Left colon (tissue), 2 donors: ENCODE data around the gene RTP2. TPM values are rescaled to one million over a fixed set of nuclear protein-coding genes. Genes with fewer than 3 reads are reported as not detected.

Experiments used
- ATAC-seq: fragments of 200-7000 bp; cut with Tn5 transposase; one replicate; pipeline ENCODE4 v1.9.1; 2020; ENCODE audit warnings: mild to moderate bottlenecking, moderate library complexity
- DNase-seq, 2 donors: peaks; one replicate each; pipeline ENCODE4 v3.0.0-alpha.2; 2020
- intact Hi-C, 2 donors: fragments of 100-400 bp; cut with DNase I in 1 of 2; cut with micrococcal nuclease in 1 of 2; formaldehyde crosslinking; loops; one replicate each; pipeline versions ENCODE4 v1.11.2 to v1.14.0; 2022; cut with DNase I, micrococcal nuclease
- long read RNA-seq: library from polyadenylated mRNA; unstranded; transcript quantifications from one replicate; pipeline ENCODE4 v2.0.0, GENCODE V29; 2021
- total RNA-seq, 2 donors: library from RNA; stranded (reverse); fragmentation: NEBNext Ultra II Directional; extraction: Animal tissue kit (Norgen Biotek cat#: 25700); gene quantifications; one replicate each; pipeline ENCODE4 v1.2.1, GENCODE V29; 2021
- donor health status: DM: no; HTN: no; CAD: no.
- donor health status: DM: yes; HTN: yes; CAD: no.

Gene RTP2
- total RNA-seq = not detected
- long read RNA-seq = 0 reads

- DNase-seq (no peak), ATAC-seq (no peak)
- intact Hi-C loops = no loop called here
Observed at GRCh38 chr3:187702507-187703033, at the start of gene RTP2. Gene RTP2, minus strand, starts transcription at chr3:187702557. Its CDS starts 429 bp downstream, at chr3:187702128.

GRCh38 chr3:187750513-187751123 lies 48.3 kb upstream of the RTP2 start:
- ATAC-seq = peak; percentile 69
- intact Hi-C loops = no loop called here
- DNase-seq = peak in 1 of 2 donors; percentile 66

- DNase-seq (peak; percentile 70 to 75), ATAC-seq (peak; percentile 70)
- intact Hi-C loops = no loop called here
Observed at GRCh38 chr3:187750006-187750512, 47.7 kb upstream of the RTP2 start.

GRCh38 chr3:187748050-187748481 lies 45.7 kb upstream of the RTP2 start:
- peak; percentile 19 for ATAC-seq
- DNase-seq = peak; percentile 88 to 96
- intact Hi-C loops = loop anchor here in 1 of 2 donors (10.0 kb wide), 5 partner anchors 297 to 967 kb away; partner anchors contain the start of gene LPP

- intact Hi-C loops = loop anchor here in 1 of 2 donors (10.0 kb wide), 5 partner anchors 297 to 967 kb away; partner anchors contain the start of gene LPP
- no peak for ATAC-seq
- DNase-seq = no peak
Observed at GRCh38 chr3:187747506-187747905, 45.1 kb upstream of the RTP2 start.

GRCh38 chr3:187746442-187747281 lies 44.3 kb upstream of the RTP2 start:
- DNase-seq = no peak
- ATAC-seq = no peak
- intact Hi-C loops = loop anchor here in 1 of 2 donors (10.0 kb wide), 5 partner anchors 298 to 968 kb away; partner anchors contain the start of gene LPP

GRCh38 chr3:187746059-187746441 lies 43.7 kb upstream of the RTP2 start:
- intact Hi-C loops = loop anchor here in 1 of 2 donors (10.0 kb wide), 5 partner anchors 299 to 969 kb away; partner anchors contain the start of gene LPP
- ATAC-seq (no peak), DNase-seq (no peak)

- DNase-seq (peak; percentile 91 to 92), ATAC-seq (peak; percentile 70)
- intact Hi-C loops = loop anchor here in 1 of 2 donors (10.0 kb wide), 5 partner anchors 299 to 969 kb away; partner anchors contain the start of gene LPP
Observed at GRCh38 chr3:187745201-187746058, 43.1 kb upstream of the RTP2 start, which contains the start of gene BCL6. Gene BCL6, minus strand, starts transcription at chr3:187745468. Its CDS starts 11,775 bp downstream, at chr3:187733693.

- intact Hi-C loops = loop anchor here in 1 of 2 donors (5.0 to 10.0 kb wide), 6 partner anchors 300 to 1208 kb away; partner anchors contain the start of gene LPP
- peak; percentile 31 for ATAC-seq
Observed at GRCh38 chr3:187744169-187745151, 42.1 kb upstream of the RTP2 start.

GRCh38 chr3:187743195-187744141 lies 41.1 kb upstream of the RTP2 start:
- intact Hi-C loops = loop anchor here in 1 of 2 donors (5.0 to 10.0 kb wide), 6 partner anchors 301 to 1209 kb away; partner anchors contain the start of gene LPP
- ATAC-seq (no peak), DNase-seq (peak; percentile 54 to 66)

More at GRCh38 chr3:187744169-187745151, 42.1 kb upstream of the RTP2 start:
- peak; percentile 55 to 72 for DNase-seq

GRCh38 chr3:187742351-187743171 lies 40.2 kb upstream of the RTP2 start:
- intact Hi-C loops = loop anchor here in 1 of 2 donors (5.0 to 10.0 kb wide), 6 partner anchors 302 to 1210 kb away; partner anchors contain the start of gene LPP
- DNase-seq (peak; percentile 31 to 53), ATAC-seq (no peak)

- intact Hi-C loops = loop anchor here in 1 of 2 donors (5.0 to 10.0 kb wide), 6 partner anchors 303 to 1211 kb away; partner anchors contain the start of gene LPP
- ATAC-seq (no peak), DNase-seq (peak; percentile 65 to 85)
Observed at GRCh38 chr3:187741403-187742350, 39.3 kb upstream of the RTP2 start.
